Esophagus squamous epithelium (tissue), 5 donors: ENCODE data around the gene NAA10. TPM values are rescaled to one million over a fixed set of nuclear protein-coding genes. Genes with fewer than 3 reads are reported as not detected.

Source experiments
- DNase-seq: peaks from one replicate; lab custom pipeline; 2025; lab: John Stamatoyannopoulos, UW
- H3K27ac ChIP-seq, 4 donors: fragments of 200-600 bp; sonication (generic); one replicate each; pipeline ENCODE4 v1.5.1; 2016 to 2019; ENCODE audit warnings: mild to moderate bottlenecking in 1 of 4
- H3K27me3 ChIP-seq, 4 donors: fragments of 200-600 bp; sonication (generic); 1 replicate in 3 of 4; 2 replicates in 1 of 4; pipeline versions ENCODE4 v1.5.1 to v1.6.0; 2017 to 2021; ENCODE audit warnings: antibody characterized with exemption in 1 of 4
- H3K36me3 ChIP-seq, 3 donors: fragments of 200-600 bp; sonication (generic); one replicate each; pipeline ENCODE4 v1.5.1; 2016 to 2019
- H3K4me1 ChIP-seq, 3 donors: fragments of 200-600 bp; sonication (generic); one replicate each; pipeline ENCODE4 v1.5.1; 2017 to 2019
- H3K4me3 ChIP-seq, 4 donors: fragments of 200-600 bp; sonication (generic); 1 replicate in 3 of 4; 2 replicates in 1 of 4; pipeline ENCODE4 v1.5.1; 2016 to 2019; ENCODE audit warnings: mild to moderate bottlenecking in 2 of 4, moderate library complexity in 1 of 4
- H3K9me3 ChIP-seq, 3 donors: fragments of 200-600 bp; sonication (generic); one replicate each; pipeline ENCODE4 v1.5.1; 2016 to 2019
- POLR2A ChIP-seq, 4 donors: fragments of 450-650 bp; IDR thresholded peaks; one replicate each; pipeline ENCODE4 v1.6.1; 2017; ENCODE audit warnings: antibody characterized with exemption in 4 of 4, mild to moderate bottlenecking in 4 of 4, moderate library complexity in 3 of 4
- WGBS, 2 donors: methylation state at CpG; one replicate each; pipeline ENCODE4 v1.1.5; 2018; 5-methylcytosine and 5-hydroxymethylcytosine counted together
- intact Hi-C: fragments of 100-400 bp; cut with DNase I; formaldehyde crosslinking; loops from one replicate; pipeline ENCODE4 v1.15.0; 2022
- total RNA-seq, 4 donors: library from RNA; depleted of rRNA; stranded (reverse); fragments of >200 nt; gene quantifications; one replicate each; pipeline ENCODE4 v1.1.0, GENCODE V29; 2016
- TF ChIP-seq, protein P1 (sequence below), 6 experiments: fragments of 450-650 bp in 4 of 6; fragments of 200-600 bp in 2 of 6; sonication (generic) in 2 of 6; IDR thresholded peaks; one replicate each; pipeline ENCODE4 v1.5.1; 2016 to 2019; ENCODE audit warnings: antibody characterized with exemption in 6 of 6, mild to moderate bottlenecking in 4 of 6, moderate library complexity in 4 of 6
- donor health status: DM: yes; HTN: yes; CAD: no.

Gene NAA10
- total RNA-seq, 4 donors from 2014 or later, result 42.5 to 92.5 (median 87.6) TPM

DNA sequence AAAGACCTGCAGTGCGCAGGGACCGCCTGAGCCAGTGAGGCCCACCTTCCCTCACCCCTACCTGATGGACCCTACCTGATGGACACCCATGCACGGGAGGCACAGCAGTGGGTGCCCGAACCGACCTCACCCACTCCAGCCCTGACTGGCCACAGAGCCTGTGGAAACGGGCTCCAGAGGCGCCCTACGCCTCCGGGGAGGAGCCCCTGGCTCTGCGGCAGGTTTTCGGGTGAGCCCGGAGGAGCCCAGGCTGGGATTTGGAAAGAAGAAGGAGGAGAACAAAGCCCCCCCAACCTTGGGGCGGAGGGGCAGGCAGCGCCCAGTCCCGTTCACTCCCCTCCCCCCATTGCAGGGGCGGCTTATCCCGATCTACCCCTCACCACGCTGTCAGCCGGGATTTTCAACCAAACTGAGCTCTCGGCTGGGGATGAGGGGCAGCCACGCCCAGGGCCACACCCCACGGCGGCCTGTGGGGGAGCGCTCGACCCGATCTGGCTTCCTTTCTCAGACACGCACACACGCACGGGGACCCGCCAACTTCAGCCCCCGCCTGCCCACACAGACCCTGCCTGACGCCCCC is 49.5 kb downstream of the NAA10 start:
- H3K9me3 ChIP-seq, result no peaks in the 10 kb centered on the region
- H3K36me3 ChIP-seq, result no peaks in the 10 kb centered on the region
- 14% methylated on average over 8 of the region's 32 CpGs; no CpG with 5 or more reads in 1 of the 2 donors for WGBS, 2 donors
- no peak overlapping the region for H3K27ac ChIP-seq
- peaks cover 0 to 14% (median 6%) of the 10 kb centered on the region in 3 donors for H3K4me1 ChIP-seq
- peaks cover 0 to 80% (median 30%) of the 10 kb centered on the region in 4 donors for H3K27me3 ChIP-seq
- TF ChIP-seq, protein P1, sequence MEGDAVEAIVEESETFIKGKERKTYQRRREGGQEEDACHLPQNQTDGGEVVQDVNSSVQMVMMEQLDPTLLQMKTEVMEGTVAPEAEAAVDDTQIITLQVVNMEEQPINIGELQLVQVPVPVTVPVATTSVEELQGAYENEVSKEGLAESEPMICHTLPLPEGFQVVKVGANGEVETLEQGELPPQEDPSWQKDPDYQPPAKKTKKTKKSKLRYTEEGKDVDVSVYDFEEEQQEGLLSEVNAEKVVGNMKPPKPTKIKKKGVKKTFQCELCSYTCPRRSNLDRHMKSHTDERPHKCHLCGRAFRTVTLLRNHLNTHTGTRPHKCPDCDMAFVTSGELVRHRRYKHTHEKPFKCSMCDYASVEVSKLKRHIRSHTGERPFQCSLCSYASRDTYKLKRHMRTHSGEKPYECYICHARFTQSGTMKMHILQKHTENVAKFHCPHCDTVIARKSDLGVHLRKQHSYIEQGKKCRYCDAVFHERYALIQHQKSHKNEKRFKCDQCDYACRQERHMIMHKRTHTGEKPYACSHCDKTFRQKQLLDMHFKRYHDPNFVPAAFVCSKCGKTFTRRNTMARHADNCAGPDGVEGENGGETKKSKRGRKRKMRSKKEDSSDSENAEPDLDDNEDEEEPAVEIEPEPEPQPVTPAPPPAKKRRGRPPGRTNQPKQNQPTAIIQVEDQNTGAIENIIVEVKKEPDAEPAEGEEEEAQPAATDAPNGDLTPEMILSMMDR (IDR thresholded peaks at IDR 0.05), result no peak
- TF ChIP-seq POLR2A (IDR thresholded peaks at IDR 0.05), result no peak
- intact Hi-C loops, result no loop called here
- peak overlapping the region in 3 of 4 donors; percentile 14 to 56 (median 30) for H3K4me3 ChIP-seq
- no peak for DNase-seq

GRCh38 chrX:153884590-153884989 is 50.2 kb downstream of the NAA10 start:
- 17 to 51% methylated on average over 3 to 4 of the region's 6 CpGs for WGBS, 2 donors
- Histone ChIP-seq H3K4me1 (peaks cover 0 to 14% (median 6%) of the 10 kb centered on the region in 3 donors), H3K4me3 (peak overlapping the region in 2 of 4 donors; percentile 30 to 56), H3K9me3 (no peaks in the 10 kb centered on the region), H3K27ac (no peak overlapping the region), H3K27me3 (peaks cover 0 to 87% (median 30%) of the 10 kb centered on the region in 4 donors), H3K36me3 (no peaks in the 10 kb centered on the region)
- TF ChIP-seq, protein P1 (IDR thresholded peaks at IDR 0.05), result peak in 1 of 6 experiments; percentile 3
- TF ChIP-seq POLR2A (IDR thresholded peaks at IDR 0.05), result no peak
- no peak for DNase-seq
- intact Hi-C loops, result no loop called here

DNA sequence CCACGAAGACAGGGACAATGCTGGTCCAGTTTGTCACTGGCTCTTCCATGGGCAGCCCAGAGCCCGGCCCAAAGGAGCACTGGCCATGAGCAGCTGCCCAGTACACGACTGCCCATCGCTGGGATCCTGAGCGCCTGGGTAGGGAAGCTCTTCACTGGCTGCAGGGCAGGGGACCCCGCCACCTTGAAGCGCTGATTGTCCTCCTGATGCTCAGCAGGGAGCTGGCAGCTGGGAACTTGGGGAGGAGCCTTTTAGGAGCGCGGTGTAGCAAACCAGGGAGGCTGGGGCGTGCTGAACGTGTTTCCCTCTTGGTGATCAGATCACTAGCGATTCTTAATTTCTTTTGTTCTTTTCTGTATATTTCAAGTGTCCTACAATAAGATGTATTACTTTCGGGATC is 50.7 kb downstream of the NAA10 start:
- no peak overlapping the region for H3K27ac ChIP-seq
- H3K27me3 ChIP-seq, result peaks cover 0 to 92% (median 32%) of the 10 kb centered on the region in 4 donors
- TF ChIP-seq, protein P1 (IDR thresholded peaks at IDR 0.05), result no peak
- TF ChIP-seq POLR2A (IDR thresholded peaks at IDR 0.05), result no peak
- peaks cover 0 to 14% (median 6%) of the 10 kb centered on the region in 3 donors for H3K4me1 ChIP-seq
- no peak overlapping the region for H3K4me3 ChIP-seq
- H3K36me3 ChIP-seq, result no peaks in the 10 kb centered on the region
- WGBS, 2 donors, result 60% methylated on average over 11 of the region's 13 CpGs; no CpG with 5 or more reads in 1 of the 2 donors
- DNase-seq, result no peak
- no peaks in the 10 kb centered on the region for H3K9me3 ChIP-seq
- intact Hi-C loops, result no loop called here

DNA sequence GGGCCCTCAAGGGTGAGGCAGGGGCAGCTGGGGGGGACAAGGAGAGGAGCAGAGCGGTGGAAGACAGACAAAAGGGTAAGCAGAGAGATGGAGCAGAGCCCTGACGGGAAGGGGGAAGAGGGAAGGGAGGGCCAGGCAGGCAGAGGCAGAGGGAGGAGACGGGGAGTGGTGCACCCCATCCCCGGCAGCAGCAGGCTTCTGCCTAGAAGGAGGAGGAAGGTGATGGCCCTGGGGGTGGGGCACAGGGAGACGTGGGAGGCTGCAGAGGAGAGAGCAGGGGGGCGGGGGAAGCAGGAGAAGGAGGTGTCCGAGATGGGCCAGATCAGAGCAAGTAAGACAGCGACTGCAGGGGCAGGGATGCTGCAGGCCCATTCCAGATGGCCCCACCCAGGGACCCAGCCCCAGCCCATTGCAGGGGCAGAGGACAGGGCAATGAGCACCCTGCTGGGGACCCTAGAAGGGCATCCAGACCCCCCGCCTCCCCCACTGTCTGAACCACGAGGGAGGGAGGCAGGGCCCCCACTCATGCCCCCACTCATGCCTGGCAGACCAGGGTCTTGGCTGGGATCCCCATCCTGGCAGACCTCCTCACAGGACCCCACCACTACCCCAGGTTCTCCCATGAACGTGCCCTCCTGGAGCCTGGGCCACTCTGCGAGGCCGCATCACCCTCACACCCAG is 51.5 kb downstream of the NAA10 start:
- peaks cover 0 to 98% (median 32%) of the 10 kb centered on the region in 4 donors for H3K27me3 ChIP-seq
- no peaks in the 10 kb centered on the region for H3K9me3 ChIP-seq
- no peak for TF ChIP-seq POLR2A (IDR thresholded peaks at IDR 0.05)
- TF ChIP-seq, protein P1 (IDR thresholded peaks at IDR 0.05), result no peak
- H3K4me3 ChIP-seq, result no peak overlapping the region
- H3K36me3 ChIP-seq, result no peaks in the 10 kb centered on the region
- WGBS, 2 donors, result 21 to 52% methylated on average over 3 to 8 of the region's 13 CpGs
- DNase-seq, result no peak
- intact Hi-C loops, result no loop called here
- peaks cover 0 to 14% (median 6%) of the 10 kb centered on the region in 3 donors for H3K4me1 ChIP-seq
- H3K27ac ChIP-seq, result no peak overlapping the region

DNA sequence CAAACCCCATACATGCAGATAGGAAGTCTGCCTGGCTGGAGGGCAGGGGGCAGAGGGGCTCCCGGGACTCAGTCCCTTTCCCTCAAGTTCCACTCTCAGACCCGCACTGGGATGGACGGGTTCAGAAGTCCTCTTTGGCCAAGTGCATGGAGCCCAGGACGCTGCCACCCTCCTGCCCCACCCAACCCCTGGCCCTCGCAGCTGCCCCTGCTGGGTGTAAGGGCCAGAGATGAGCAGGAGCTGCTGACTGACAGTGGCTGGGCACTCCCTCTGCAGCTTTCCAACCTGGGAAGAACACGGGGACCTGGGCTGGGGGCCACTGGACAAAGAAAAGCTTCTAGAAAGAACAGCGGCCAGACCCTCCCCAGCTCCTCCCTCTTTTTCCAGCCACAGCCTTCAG is 52.3 kb downstream of the NAA10 start:
- H3K36me3 ChIP-seq, result no peaks in the 10 kb centered on the region
- TF ChIP-seq, protein P1 (IDR thresholded peaks at IDR 0.05), result no peak
- TF ChIP-seq POLR2A (IDR thresholded peaks at IDR 0.05), result no peak
- intact Hi-C loops, result no loop called here
- H3K27ac ChIP-seq, result no peak overlapping the region
- H3K9me3 ChIP-seq, result no peaks in the 10 kb centered on the region
- DNase-seq, result no peak
- peaks cover 0 to 14% (median 6%) of the 10 kb centered on the region in 3 donors for H3K4me1 ChIP-seq
- 70% methylated on average over 4 of the region's 7 CpGs; no CpG with 5 or more reads in 1 of the 2 donors for WGBS, 2 donors
- H3K4me3 ChIP-seq, result no peak overlapping the region
- peaks cover 0 to 100% (median 32%) of the 10 kb centered on the region in 4 donors for H3K27me3 ChIP-seq
